Upper lobe of left lung (tissue), 4 donors: Measurements from ENCODE around the gene NBAS.

ENCODE experiments used
- CTCF ChIP-seq, 6 experiments: fragments of 450-650 bp in 4 of 6; fragments of 200-600 bp in 2 of 6; sonication (generic) in 2 of 6; IDR thresholded peaks; one replicate each; pipeline ENCODE4 v1.5.1; 2016 to 2019; ENCODE audit warnings: antibody characterized with exemption in 6 of 6
- EP300 ChIP-seq, 4 donors: sonication (generic); formaldehyde crosslinking; IDR thresholded peaks; one replicate each; pipeline ENCODE4 v1.5.1; 2017; ENCODE audit warnings: antibody characterized with exemption in 4 of 4, control low read depth in 2 of 4
- POLR2A ChIP-seq, 4 donors: fragments of 450-650 bp; IDR thresholded peaks; one replicate each; pipeline ENCODE4 v1.5.1; 2016 to 2017; ENCODE audit warnings: antibody characterized with exemption in 4 of 4, mild to moderate bottlenecking in 2 of 4
- POLR2AphosphoS5 ChIP-seq, 2 donors: sonication (generic); formaldehyde crosslinking; IDR thresholded peaks; one replicate each; pipeline ENCODE4 v1.5.1; 2017; ENCODE audit warnings: antibody characterized with exemption in 2 of 2

- TF ChIP-seq CTCF (IDR thresholded peaks at IDR 0.05) (no peak), POLR2AphosphoS5 (IDR thresholded peaks at IDR 0.05) (no peak), EP300 (IDR thresholded peaks at IDR 0.05) (no peak), POLR2A (IDR thresholded peaks at IDR 0.05) (no peak)
Observed at GRCh38 chr2:15352363-15352762, 208.8 kb downstream of the NBAS start.
